Right atrium auricular region (tissue), 2 donors: ENCODE results near the gene SDHAF2. TPM values are rescaled to one million over a fixed set of nuclear protein-coding genes. Genes with fewer than 3 reads are reported as not detected.

Experiments used
- DNase-seq: peaks from one replicate; pipeline ENCODE4 v3.0.0-alpha.2; 2019; ENCODE audit warnings: low spot score
- H3K27ac ChIP-seq, 2 donors: fragments of 200-600 bp; sonication (generic); 1 replicate in 1 of 2; 2 replicates in 1 of 2; pipeline ENCODE4 v1.5.1; 2016 to 2019
- H3K27me3 ChIP-seq, 2 donors: fragments of 200-600 bp; sonication (generic); one replicate each; pipeline versions ENCODE4 v1.5.1 to v1.6.0; 2017 to 2019
- H3K36me3 ChIP-seq: fragments of 200-600 bp; sonication (generic); one replicate; pipeline ENCODE4 v1.5.1; 2016
- H3K4me1 ChIP-seq, 2 donors: fragments of 200-600 bp; sonication (generic); one replicate each; pipeline versions ENCODE4 v1.5.1 to v1.6.0; 2017 to 2019
- H3K4me3 ChIP-seq, 2 donors: fragments of 200-600 bp; sonication (generic); 1 replicate in 1 of 2; 2 replicates in 1 of 2; pipeline ENCODE4 v1.5.1; 2017 to 2019; ENCODE audit warnings: mild to moderate bottlenecking in 1 of 2, moderate library complexity in 1 of 2
- H3K9me3 ChIP-seq, 2 donors: fragments of 200-600 bp; sonication (generic); one replicate each; pipeline ENCODE4 v1.5.1; 2019
- CTCF ChIP-seq, 2 donors: fragments of 200-600 bp; sonication (generic); IDR thresholded peaks; one replicate each; pipeline ENCODE4 v1.5.1; 2019; ENCODE audit warnings: antibody characterized with exemption in 2 of 2
- total RNA-seq, 2 donors: library from RNA; depleted of rRNA; stranded (reverse); fragments of >200 nt; gene quantifications; one replicate each; pipeline ENCODE4 v1.1.0, GENCODE V29; 2016

Gene SDHAF2
- total RNA-seq, 2 donors from 2014 or later: 44.1 to 50.7 TPM

DNA sequence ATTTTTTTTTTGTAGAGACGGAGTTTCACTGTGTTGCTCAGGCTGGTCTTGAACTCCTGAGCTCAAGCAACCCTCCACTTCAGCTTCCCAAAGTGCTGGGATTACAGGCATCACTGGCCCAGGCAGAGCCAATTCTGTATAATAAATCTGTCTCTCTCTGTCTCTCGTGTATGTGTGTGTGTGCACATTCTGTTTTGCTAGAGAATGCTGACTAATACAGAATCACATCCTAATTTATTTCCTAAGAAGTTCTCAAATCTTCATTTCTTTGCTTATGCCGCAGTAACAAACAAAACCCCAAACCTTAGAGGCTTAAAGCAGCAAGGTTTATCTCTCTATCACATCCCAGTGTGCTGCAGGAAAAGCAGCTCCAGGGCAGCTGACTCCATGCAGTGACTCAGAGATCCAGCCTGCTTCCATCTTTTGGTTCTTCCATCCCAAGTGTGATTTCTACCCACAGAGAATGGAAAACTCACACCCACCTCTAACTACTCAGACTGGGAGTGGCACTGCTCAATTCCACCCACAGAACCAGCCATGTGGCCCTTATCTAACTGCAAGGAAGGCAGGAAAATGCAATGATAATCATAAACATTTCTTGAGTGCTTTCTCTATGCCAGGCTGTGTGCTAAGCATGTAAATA, 43.6 kb downstream of the SDHAF2 start:
- no peak for TF ChIP-seq CTCF (IDR thresholded peaks at IDR 0.05)
- Histone ChIP-seq H3K27me3 (no peaks in the 10 kb centered on the region), H3K9me3 (no peaks in the 10 kb centered on the region), H3K4me3 (no peak overlapping the region), H3K36me3 (peaks cover 4% of the 10 kb centered on the region), H3K27ac (peak overlapping the region; percentile 70 to 73), H3K4me1 (peaks cover 0 to 23% of the 10 kb centered on the region in 2 donors)
- DNase-seq: no peak

GRCh38 chr11:61474013-61474643, 44.2 kb downstream of the SDHAF2 start:
- H3K27ac ChIP-seq: peak overlapping the region; percentile 36
- DNase-seq: no peak

DNA sequence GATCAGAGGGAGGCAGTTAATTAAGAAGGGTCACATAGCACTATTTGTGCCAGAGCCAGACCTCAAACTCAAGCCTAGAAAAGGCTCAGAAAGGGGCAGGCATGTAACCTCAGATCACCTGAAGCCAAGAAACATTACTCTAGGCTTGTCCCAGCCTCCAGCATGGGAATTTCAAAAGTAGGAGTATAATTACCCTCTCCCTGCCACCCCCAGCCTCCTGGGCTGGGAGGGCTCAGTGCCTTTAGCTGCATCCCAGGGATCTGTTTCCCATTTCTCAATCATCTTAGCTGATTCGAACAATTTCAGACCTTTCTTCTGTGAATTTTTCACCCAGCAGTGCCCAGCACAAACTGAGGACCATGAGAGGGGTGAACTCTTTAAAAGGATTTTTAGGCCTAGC, 45.5 kb downstream of the SDHAF2 start:
- H3K9me3 ChIP-seq: no peaks in the 10 kb centered on the region
- no peak for TF ChIP-seq CTCF (IDR thresholded peaks at IDR 0.05)
- H3K27ac ChIP-seq: no peak overlapping the region
- H3K36me3 ChIP-seq: peaks cover 4% of the 10 kb centered on the region
- no peaks in the 10 kb centered on the region for H3K27me3 ChIP-seq
- no peak for DNase-seq
- no peak overlapping the region for H3K4me3 ChIP-seq
- H3K4me1 ChIP-seq: peaks cover 0 to 23% of the 10 kb centered on the region in 2 donors

More at GRCh38 chr11:61474013-61474643, 44.2 kb downstream of the SDHAF2 start:
- no peaks in the 10 kb centered on the region for H3K9me3 ChIP-seq
- peaks cover 0 to 23% of the 10 kb centered on the region in 2 donors for H3K4me1 ChIP-seq
- no peak overlapping the region for H3K4me3 ChIP-seq
- peaks cover 4% of the 10 kb centered on the region for H3K36me3 ChIP-seq
- no peaks in the 10 kb centered on the region for H3K27me3 ChIP-seq
- TF ChIP-seq CTCF (IDR thresholded peaks at IDR 0.05): no peak

- Histone ChIP-seq H3K4me1 (peaks cover 0 to 29% of the 10 kb centered on the region in 2 donors), H3K27me3 (no peaks in the 10 kb centered on the region), H3K9me3 (no peaks in the 10 kb centered on the region), H3K27ac (no peak overlapping the region), H3K36me3 (no peaks in the 10 kb centered on the region), H3K4me3 (no peak overlapping the region)
- no peak for TF ChIP-seq CTCF (IDR thresholded peaks at IDR 0.05)
- no peak for DNase-seq
Observed at GRCh38 chr11:61476371-61476770, 46.4 kb downstream of the SDHAF2 start.

DNA sequence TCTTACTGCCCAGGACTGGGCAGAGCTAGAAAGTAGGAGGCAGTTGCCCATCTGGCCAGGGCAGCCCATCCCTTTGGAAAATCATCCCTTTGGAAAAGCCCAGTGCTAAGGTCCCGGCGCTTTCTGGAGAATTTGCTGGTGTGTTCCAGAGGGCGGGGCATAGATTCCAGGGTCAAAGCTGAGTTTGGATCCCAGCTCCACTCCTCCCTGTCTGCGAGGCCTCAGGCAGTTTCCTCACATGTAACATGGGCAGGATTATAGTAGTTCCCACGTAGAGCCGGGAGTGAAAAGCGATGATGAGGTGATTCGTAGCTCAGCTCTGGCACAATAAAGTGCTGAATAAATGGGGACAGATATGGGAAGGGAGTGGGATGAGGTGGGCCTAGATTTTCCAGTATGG, 47.2 kb downstream of the SDHAF2 start:
- peak; percentile 64 for DNase-seq
- no peaks in the 10 kb centered on the region for H3K9me3 ChIP-seq
- no peak overlapping the region for H3K4me3 ChIP-seq
- H3K27me3 ChIP-seq: no peaks in the 10 kb centered on the region
- TF ChIP-seq CTCF (IDR thresholded peaks at IDR 0.05): no peak
- peak overlapping the region in 1 of 2 donors; percentile 8 for H3K27ac ChIP-seq
- no peaks in the 10 kb centered on the region for H3K36me3 ChIP-seq
- peaks cover 0 to 27% of the 10 kb centered on the region in 2 donors for H3K4me1 ChIP-seq
